HepG2 (cell line): ENCODE results near the gene KLHDC2. TPM values are rescaled to one million over a fixed set of nuclear protein-coding genes. Genes with fewer than 3 reads are reported as not detected.

ENCODE experiments used
- FOXA1 ChIP-seq, 2 experiments: fragments of 450-650 bp in 1 of 2; sonication (generic) in 1 of 2; formaldehyde crosslinking in 1 of 2; IDR thresholded peaks; 2 replicates each; pipeline versions ENCODE4 v1.4.0 to v1.6.1; 2016 to 2020; ENCODE audit warnings: missing genetic modification reagents in 1 of 2
- GMEB1 ChIP-seq: sonication (generic); formaldehyde crosslinking; IDR thresholded peaks from 2 replicates; pipeline ENCODE4 v1.5.1; 2020; ENCODE audit warnings: missing genetic modification reagents, mild to moderate bottlenecking, borderline replicate concordance
- KDM5B ChIP-seq: sonication (generic); formaldehyde crosslinking; IDR thresholded peaks from 2 replicates; pipeline ENCODE4 v1.4.0; 2020; ENCODE audit warnings: missing genetic modification reagents, mild to moderate bottlenecking, borderline replicate concordance
- NFYC ChIP-seq: IDR thresholded peaks from 2 replicates; pipeline ENCODE4 v1.6.1; 2016; ENCODE audit warnings: missing genetic modification reagents, missing compliant biosample characterization
- NPAS2 ChIP-seq: sonication (generic); formaldehyde crosslinking; IDR thresholded peaks from 2 replicates; pipeline ENCODE4 v1.8.0; 2022; ENCODE audit warnings: mild to moderate bottlenecking, missing genetic modification reagents, borderline replicate concordance
- NR0B2 ChIP-seq: sonication (generic); formaldehyde crosslinking; IDR thresholded peaks from 2 replicates; pipeline ENCODE4 v1.4.0; 2020; ENCODE audit warnings: mild to moderate bottlenecking, missing genetic modification reagents
- SIN3A ChIP-seq: IDR thresholded peaks from 2 replicates; pipeline ENCODE4 v1.6.1; 2011; ENCODE audit warnings: low read depth, mild to moderate bottlenecking, control low read depth, low read length, borderline replicate concordance
- THRA ChIP-seq: sonication (generic); formaldehyde crosslinking; IDR thresholded peaks from 2 replicates; pipeline ENCODE4 v1.4.0; 2020; ENCODE audit warnings: missing genetic modification reagents, borderline replicate concordance
- USF2 ChIP-seq, 2 experiments: sonication (generic) in 1 of 2; formaldehyde crosslinking in 1 of 2; IDR thresholded peaks; 2 replicates each; pipeline versions ENCODE4 v1.5.1 to v1.6.1; 2011 to 2020; ENCODE audit warnings: borderline replicate concordance in 1 of 2, low read depth in 1 of 2, low read length in 1 of 2, mild to moderate bottlenecking in 1 of 2, missing genetic modification reagents in 1 of 2, moderate library complexity in 1 of 2
- ZNF3 ChIP-seq: IDR thresholded peaks from 2 replicates; pipeline ENCODE4 v1.7.0; 2017; ENCODE audit warnings: inconsistent platforms
- ZNF407 ChIP-seq: sonication (generic); formaldehyde crosslinking; IDR thresholded peaks from one replicate; pipeline ENCODE4 v1.5.1; 2020; ENCODE audit warnings: mild to moderate bottlenecking, missing genetic modification reagents; ENCODE audit errors: not compliant biosample characterization
- ZNF672 ChIP-seq: sonication (generic); formaldehyde crosslinking; IDR thresholded peaks from 2 replicates; pipeline ENCODE4 v1.8.1; 2022; ENCODE audit warnings: missing genetic modification reagents
- polyA plus RNA-seq, 8 experiments: library from polyadenylated mRNA; depleted of rRNA in 3 of 8; stranded (reverse) in 7 of 8; unstranded in 1 of 8; fragments of >200 nt; fragmentation: Illumina TruSeq in 4 of 8; extraction: Trizol in 4 of 8; gene quantifications; 2 replicates each; pipeline versions ENCODE4 v1.2.1 to v1.2.3, GENCODE V29; 2011 to 2016; ENCODE audit warnings: low read depth in 4 of 8, missing spikeins in 1 of 8, mixed read lengths in 1 of 8; ENCODE audit not compliant: insufficient read depth in 1 of 8
- total RNA-seq, 5 experiments: library from RNA; depleted of rRNA; stranded (reverse); fragments of >200 nt; fragmentation: Illumina TruSeq; extraction: Trizol; gene quantifications; 2 replicates each; pipeline ENCODE4 v1.2.3, GENCODE V29; 2016; ENCODE audit warnings: low read depth in 1 of 5

Gene KLHDC2
- total and polyA plus RNA-seq, 2 of the 13 experiments (the other 11 are each of a cell fraction or from before 2014, with no cell fraction given): 95.5 to 170 TPM

- TF ChIP-seq GMEB1 (no peak), ZNF3 (CRISPR knock-in tag) (no peak), ZNF407 (CRISPR knock-in tag) (peak; percentile 10), SIN3A (no peak), NPAS2 (no peak), FOXA1 (IDR thresholded peaks at IDR 0.05) (no peak), FOXA1 (CRISPR knock-in tag; IDR thresholded peaks at IDR 0.05) (no peak; the same call in 1 of the 2 replicates), THRA (CRISPR knock-in tag) (0 out of 2 replicates have a peak, but pooled peaks have one; percentile 3), USF2 (IDR thresholded peaks at IDR 0.05; ENCODE audit: low read depth, low read length) (no peak), USF2 (CRISPR knock-in tag; IDR thresholded peaks at IDR 0.05; ENCODE audit: borderline replicate concordance) (no peak), NR0B2 (CRISPR knock-in tag) (no peak), NFYC (CRISPR knock-in tag) (no peak), KDM5B (CRISPR knock-in tag) (0 out of 2 replicates have a peak, but pooled peaks have one; percentile 13), ZNF672 (CRISPR knock-in tag) (no peak)
Measured at GRCh38 chr14:49768301-49769121, 558 bp downstream of the KLHDC2 start (continued).
